NCI-H2081 (cell line): ENCODE measurements around the gene ZNF439.
"Not testable (repeated sequence)": the region's sequence is repeated elsewhere in the genome, so short reads cannot be mapped to it uniquely, and the experiment has no call there.

Source experiments
- DNase-seq, 2 experiments: peaks; one replicate each; lab custom pipeline; 2025; lab: John Stamatoyannopoulos, UW

Gene ZNF439

GRCh38 chr19:11868188-11868587 is 19.7 kb downstream of the ZNF439 start:
- DNase-seq = no peak

DNA sequence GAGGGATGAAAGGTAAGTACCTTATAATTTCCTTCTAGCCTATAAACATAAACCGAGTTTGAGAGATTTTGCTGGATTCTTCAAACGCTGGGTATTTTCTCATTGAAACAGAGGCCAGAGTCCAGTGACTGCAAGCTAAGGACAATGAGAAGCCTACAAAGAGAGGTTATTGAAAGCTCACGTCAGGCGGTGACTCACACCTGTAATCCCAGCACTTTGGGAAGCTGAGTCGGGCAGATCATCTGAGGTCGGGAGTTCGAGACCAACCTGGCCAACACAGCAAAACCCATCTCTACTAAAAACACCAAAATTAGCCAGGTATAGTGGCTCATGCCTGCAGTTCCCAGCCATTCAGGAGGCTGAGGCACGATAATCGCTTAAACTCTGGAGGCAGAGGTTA is 24.1 kb downstream of the ZNF439 start:
- DNase-seq = no peak

DNA sequence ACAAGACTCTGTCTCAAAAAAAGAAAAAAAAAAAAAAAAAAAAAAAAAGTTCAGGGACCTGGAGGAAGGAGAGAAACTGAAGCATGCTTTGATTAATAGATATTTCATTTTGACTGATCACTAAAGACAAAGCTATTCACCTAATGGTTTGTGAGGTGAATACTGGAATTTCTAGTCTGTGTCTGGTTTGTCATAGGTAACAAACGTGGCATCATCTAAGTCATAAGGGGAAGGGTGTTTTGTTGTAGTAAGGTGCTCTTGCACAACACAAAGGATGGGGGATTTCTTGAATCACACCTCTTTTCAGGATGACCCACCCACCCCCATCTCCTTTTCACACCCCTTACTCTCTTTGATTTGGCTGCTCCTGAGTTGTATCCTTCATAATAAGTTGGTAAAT is 25.2 kb downstream of the ZNF439 start:
- no peak for DNase-seq

DNA sequence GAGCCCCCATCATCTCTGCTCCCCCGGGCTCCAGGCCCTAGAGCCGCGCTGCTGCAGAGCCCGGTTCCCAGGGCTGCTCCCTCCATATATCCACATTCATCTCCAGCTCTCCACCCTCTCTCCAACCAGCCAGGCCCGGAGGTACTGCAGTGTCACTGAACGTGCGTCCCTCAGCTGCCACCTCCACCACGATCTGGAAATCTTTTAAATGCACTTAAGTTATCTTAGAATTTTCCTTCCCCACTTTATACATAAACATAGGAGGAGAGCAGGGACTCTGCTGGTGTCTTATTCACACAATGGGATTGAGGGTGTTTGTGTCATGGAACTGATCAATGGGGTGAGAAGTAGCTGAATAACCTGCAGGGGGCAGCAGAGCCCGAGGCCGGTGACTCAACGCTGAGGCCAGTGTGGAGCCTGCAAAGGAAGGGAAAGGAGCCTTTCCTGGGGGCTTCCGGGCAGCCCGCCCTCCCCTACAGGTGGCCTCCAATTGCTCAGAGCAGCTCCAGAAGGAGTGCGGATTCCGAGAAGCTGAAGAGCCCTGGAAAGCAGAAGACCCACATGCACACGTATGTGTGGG is 31.3 kb downstream of the ZNF439 start:
- DNase-seq = not testable (repeated sequence)

DNA sequence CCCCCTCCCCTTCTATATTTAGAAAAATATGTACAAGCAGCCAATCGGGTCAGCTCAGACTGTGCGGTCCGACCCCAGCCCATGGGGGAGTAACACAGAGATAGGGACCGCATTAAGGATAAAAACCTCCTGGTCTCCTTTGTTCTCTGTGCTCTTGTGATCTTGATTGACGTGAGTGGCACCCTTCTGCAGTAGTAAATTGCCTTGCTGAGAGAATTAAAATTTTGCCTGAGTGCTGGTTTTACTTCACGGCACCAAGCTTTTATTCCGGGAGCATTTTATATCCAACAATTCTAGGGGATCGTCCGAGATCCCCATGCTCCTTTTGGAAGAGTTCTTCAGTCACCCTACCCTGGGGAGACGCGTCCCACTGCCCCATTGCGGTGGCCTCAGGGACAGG is 32.1 kb downstream of the ZNF439 start:
- no peak for DNase-seq

GRCh38 chr19:11881151-11881800 is 32.8 kb downstream of the ZNF439 start:
- DNase-seq = peak; percentile 49 to 57

DNA sequence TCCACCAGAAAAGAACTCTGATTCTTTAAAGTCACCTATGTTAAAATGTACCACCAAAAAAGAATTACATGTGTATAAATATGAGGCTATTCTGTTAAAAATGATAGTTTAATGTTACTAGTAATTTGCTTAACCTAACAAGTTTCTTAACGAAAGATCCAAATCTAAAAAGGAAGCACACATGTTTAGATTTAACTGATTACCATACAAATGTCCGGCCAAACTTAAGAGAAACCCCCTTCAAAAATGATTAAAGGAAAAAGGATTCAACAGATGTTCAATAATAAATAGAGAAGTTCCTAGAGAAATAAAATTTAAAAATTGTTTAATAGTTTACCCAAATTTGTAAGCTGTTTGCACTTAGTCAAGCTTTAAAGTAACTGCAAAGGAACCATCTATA is 34.1 kb downstream of the ZNF439 start:
- DNase-seq = no peak

DNA sequence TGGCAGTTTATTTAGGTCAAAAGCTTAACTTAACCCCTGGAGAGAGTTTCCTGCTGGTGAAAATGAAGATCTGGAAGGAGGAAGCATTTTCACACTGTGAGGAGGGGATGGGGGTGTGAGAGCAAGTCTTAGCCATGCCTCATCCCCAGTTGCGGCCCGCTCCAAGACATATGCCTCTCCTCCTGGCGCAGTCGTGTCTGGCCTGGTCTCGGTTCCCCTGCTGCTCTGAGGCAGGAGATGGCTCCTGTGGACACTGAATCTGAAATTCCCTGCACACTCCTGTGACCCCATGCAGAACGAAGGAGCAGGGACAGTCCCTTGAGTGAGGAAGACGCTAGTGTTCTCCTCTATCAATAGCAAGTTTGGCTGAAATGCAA is 38.7 kb downstream of the ZNF439 start:
- no peak for DNase-seq

- no peak for DNase-seq
Measured at GRCh38 chr19:11887611-11888531, 39.3 kb downstream of the ZNF439 start, which contains the start of gene ZNF69. Gene ZNF69 (plus strand): TSS chr19:11887782. CDS start chr19:11887924, 142 bp downstream.

GRCh38 chr19:11889901-11890300 is 41.4 kb downstream of the ZNF439 start:
- DNase-seq = not testable (repeated sequence)

DNA sequence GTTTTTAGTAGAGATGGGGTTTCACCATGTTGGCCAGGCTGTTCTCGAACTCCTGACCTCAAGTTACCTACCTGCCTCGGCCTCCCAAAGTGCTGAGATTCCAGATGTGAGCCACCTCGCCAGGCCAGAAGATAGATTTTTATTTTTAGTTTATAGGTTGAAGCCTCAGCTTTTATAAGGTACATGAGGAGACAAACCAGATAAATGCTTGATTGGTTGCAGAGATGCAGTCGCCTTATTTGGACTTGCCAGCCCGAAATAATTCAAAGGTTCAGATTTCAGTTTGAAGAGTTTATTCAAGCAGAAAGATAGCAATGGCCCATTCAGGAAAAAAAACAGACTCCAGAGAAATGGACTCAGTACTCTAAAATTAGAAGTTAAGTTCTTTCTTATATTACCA is 42.1 kb downstream of the ZNF439 start:
- no peak for DNase-seq

- no peak for DNase-seq
Measured at GRCh38 chr19:11894851-11895250, 46.3 kb downstream of the ZNF439 start.

- no peak for DNase-seq
Measured at GRCh38 chr19:11902228-11902627, 53.7 kb downstream of the ZNF439 start.

DNA sequence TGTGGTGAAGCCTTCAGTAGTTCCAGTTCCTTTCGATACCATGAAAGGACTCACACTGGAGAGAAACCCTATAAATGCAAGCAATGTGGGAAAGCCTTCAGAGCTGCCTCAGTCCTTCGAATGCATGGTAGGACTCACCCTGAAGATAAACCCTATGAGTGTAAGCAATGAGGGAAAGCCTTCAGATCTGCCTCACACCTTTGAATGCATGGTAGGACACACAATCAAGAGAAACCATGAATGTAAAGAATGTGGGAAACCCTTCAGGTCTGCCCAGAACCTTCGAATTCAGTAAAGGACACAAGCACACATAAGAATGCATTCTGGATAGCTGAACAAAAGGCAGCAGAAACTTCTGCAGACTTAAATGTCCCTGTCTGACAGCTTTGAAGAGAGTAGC is 57.4 kb downstream of the ZNF439 start:
- no peak for DNase-seq

- not testable (repeated sequence) for DNase-seq
Measured at GRCh38 chr19:11911937-11912336, 63.4 kb downstream of the ZNF439 start.

- DNase-seq = not testable (repeated sequence)
Measured at GRCh38 chr19:11914417-11915051, 66.0 kb downstream of the ZNF439 start.
